ENCODE data around the gene PLPP2. TPM values are rescaled to one million over a fixed set of nuclear protein-coding genes. Genes with fewer than 3 reads are reported as not detected.

The PLPP2 gene
- total and polyA plus RNA-seq, 2 of the 4 experiments (the other 2 are of a cell fraction): 2.3 to 4.2 TPM

DNA sequence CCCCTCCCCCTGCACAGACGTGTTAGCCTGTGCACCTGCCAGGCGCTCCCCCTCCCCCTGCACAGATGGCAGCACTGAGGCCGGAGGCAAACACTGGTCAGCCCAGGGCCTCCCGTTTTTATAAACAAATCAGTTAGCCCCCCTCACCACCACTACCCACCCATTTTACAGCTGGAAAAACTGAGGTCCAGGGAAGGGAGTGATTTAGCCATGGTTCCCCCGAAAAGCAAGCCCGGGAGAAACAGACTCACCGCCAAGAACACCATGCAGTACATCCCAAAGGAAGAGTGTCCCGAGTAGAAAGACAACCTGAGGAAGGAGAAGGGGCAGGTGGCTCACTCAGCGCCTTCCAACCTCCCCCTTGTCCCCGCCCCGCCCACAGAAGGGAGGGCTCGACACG is 8.7 kb downstream of the PLPP2 start:
- Histone ChIP-seq H3K56ac (ENCODE audit: extremely low read depth, insufficient read depth, low read length) (no peak overlapping the region), H3K9ac (ENCODE audit: low read depth, low read length) (no peak overlapping the region), H3K4ac (ENCODE audit: low read depth, low read length) (no peak overlapping the region), H2AK5ac (ENCODE audit: low read depth, low read length) (no peak overlapping the region), H4K91ac (ENCODE audit: insufficient read depth, low read depth, low read length) (no peak overlapping the region), H3K9me3 (ENCODE audit: control insufficient read depth, insufficient read depth, low read length) (no peaks in the 10 kb centered on the region), H3K36me3 (ENCODE audit: control insufficient read depth, insufficient read depth, low read length) (no peaks in the 10 kb centered on the region), H2BK15ac (ENCODE audit: low read depth, low read length) (no peak overlapping the region), H3K4me3 (ENCODE audit: insufficient read depth, low read depth, low read length) (no peak overlapping the region), H2BK5ac (ENCODE audit: low read depth, low read length, poor library complexity, severe bottlenecking) (no peak overlapping the region), H4K8ac (ENCODE audit: low read depth in 2 of 2, low read length in 2 of 2) (no peak overlapping the region), H2BK20ac (ENCODE audit: low read depth, low read length) (no peak overlapping the region), H3K14ac (replicated peaks; ENCODE audit: low read depth, low read length) (no peak overlapping the region), H3K23ac (ENCODE audit: low read depth, low read length) (no peak overlapping the region), H3K27me3 (ENCODE audit: control insufficient read depth, insufficient read depth, low read length) (peaks cover 9% of the 10 kb centered on the region), H4K5ac (ENCODE audit: low read depth, low read length) (no peak overlapping the region), H3K4me2 (ENCODE audit: low read depth, low read length) (no peak overlapping the region), H2AFZ (replicated peaks; ENCODE audit: low read length, poor library complexity) (no peak overlapping the region), H3K27ac (ENCODE audit: insufficient read depth, low read length) (no peak overlapping the region), H4K20me1 (ENCODE audit: insufficient read depth, low read length) (no peaks in the 10 kb centered on the region), H3K9me1 (ENCODE audit: insufficient read depth, low read length) (no peaks in the 10 kb centered on the region), H2BK120ac (ENCODE audit: low read depth, low read length) (no peak overlapping the region), H3K18ac (ENCODE audit: low read depth, low read length) (no peak overlapping the region), H3K79me1 (ENCODE audit: low read depth in 1 of 2, low read length in 2 of 2) (no peaks in the 10 kb centered on the region), H2AK9ac (replicated peaks; ENCODE audit: low read depth, low read length, poor library complexity) (no peak overlapping the region), H3K4me1 (ENCODE audit: control insufficient read depth, insufficient read depth, low read length) (no peaks in the 10 kb centered on the region)
- TF ChIP-seq RFX5 (IDR thresholded peaks at IDR 0.05; ENCODE audit: low read depth, low read length) (no peak), MXI1 (IDR thresholded peaks at IDR 0.05; ENCODE audit: borderline replicate concordance, low read depth, low read length) (no peak), CEBPB (IDR thresholded peaks at IDR 0.05; ENCODE audit: low read depth, low read length) (no peak), FOS (IDR thresholded peaks at IDR 0.05; ENCODE audit: low read depth, low read length) (no peak), MAFK (IDR thresholded peaks at IDR 0.05; ENCODE audit: low read depth, low read length) (no peak), NFE2L2 (IDR thresholded peaks at IDR 0.05; ENCODE audit: low read depth, low read length) (no peak), POLR2A (IDR thresholded peaks at IDR 0.05; ENCODE audit: low read depth, low read length) (no peak), RCOR1 (IDR thresholded peaks at IDR 0.05; ENCODE audit: insufficient replicate concordance, low read length) (no peak), MAZ (IDR thresholded peaks at IDR 0.05; ENCODE audit: borderline replicate concordance, low read depth, low read length) (no peak), RAD21 (IDR thresholded peaks at IDR 0.05; ENCODE audit: low read length) (no peak), CHD1 (IDR thresholded peaks at IDR 0.05; ENCODE audit: low read depth, low read length) (no peak), BHLHE40 (IDR thresholded peaks at IDR 0.05; ENCODE audit: low read depth, low read length) (no peak), SMC3 (IDR thresholded peaks at IDR 0.05; ENCODE audit: low read depth, low read length) (no peak)
- TF ChIP-seq, protein P1, sequence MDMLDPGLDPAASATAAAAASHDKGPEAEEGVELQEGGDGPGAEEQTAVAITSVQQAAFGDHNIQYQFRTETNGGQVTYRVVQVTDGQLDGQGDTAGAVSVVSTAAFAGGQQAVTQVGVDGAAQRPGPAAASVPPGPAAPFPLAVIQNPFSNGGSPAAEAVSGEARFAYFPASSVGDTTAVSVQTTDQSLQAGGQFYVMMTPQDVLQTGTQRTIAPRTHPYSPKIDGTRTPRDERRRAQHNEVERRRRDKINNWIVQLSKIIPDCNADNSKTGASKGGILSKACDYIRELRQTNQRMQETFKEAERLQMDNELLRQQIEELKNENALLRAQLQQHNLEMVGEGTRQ (IDR thresholded peaks at IDR 0.05; ENCODE audit: low read depth, low read length): no peak
- TF ChIP-seq, protein P2, sequence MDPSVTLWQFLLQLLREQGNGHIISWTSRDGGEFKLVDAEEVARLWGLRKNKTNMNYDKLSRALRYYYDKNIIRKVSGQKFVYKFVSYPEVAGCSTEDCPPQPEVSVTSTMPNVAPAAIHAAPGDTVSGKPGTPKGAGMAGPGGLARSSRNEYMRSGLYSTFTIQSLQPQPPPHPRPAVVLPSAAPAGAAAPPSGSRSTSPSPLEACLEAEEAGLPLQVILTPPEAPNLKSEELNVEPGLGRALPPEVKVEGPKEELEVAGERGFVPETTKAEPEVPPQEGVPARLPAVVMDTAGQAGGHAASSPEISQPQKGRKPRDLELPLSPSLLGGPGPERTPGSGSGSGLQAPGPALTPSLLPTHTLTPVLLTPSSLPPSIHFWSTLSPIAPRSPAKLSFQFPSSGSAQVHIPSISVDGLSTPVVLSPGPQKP (IDR thresholded peaks at IDR 0.05; ENCODE audit: borderline replicate concordance, low read depth, low read length): no peak
- TF ChIP-seq, protein P3, sequence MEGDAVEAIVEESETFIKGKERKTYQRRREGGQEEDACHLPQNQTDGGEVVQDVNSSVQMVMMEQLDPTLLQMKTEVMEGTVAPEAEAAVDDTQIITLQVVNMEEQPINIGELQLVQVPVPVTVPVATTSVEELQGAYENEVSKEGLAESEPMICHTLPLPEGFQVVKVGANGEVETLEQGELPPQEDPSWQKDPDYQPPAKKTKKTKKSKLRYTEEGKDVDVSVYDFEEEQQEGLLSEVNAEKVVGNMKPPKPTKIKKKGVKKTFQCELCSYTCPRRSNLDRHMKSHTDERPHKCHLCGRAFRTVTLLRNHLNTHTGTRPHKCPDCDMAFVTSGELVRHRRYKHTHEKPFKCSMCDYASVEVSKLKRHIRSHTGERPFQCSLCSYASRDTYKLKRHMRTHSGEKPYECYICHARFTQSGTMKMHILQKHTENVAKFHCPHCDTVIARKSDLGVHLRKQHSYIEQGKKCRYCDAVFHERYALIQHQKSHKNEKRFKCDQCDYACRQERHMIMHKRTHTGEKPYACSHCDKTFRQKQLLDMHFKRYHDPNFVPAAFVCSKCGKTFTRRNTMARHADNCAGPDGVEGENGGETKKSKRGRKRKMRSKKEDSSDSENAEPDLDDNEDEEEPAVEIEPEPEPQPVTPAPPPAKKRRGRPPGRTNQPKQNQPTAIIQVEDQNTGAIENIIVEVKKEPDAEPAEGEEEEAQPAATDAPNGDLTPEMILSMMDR (conservative IDR thresholded peaks at IDR 0.05; ENCODE audit: low read depth, low read length): no peak
- intact Hi-C loops (cut with micrococcal nuclease): no loop called here
- POLR2A ChIA-PET (ENCODE audit: unreplicated experiment): no interaction called here
- CTCF ChIA-PET: no interaction called here
- ATAC-seq (ENCODE audit: low read depth) (no peak), DNase-seq (no peak)
- no CpG with 5 or more reads among the region's 13 CpGs for WGBS, 2 experiments (ENCODE audit: extremely low coverage in 2 of 2, insufficient read length in 1 of 2)
- dilution Hi-C loops (cut with HindIII; ENCODE audit: low sequenced_read_pairs, unreplicated experiment): no loop called here
- no TSS peak for BruUV-seq (replicated peaks)
- in situ Hi-C loops (cut with MboI; ENCODE audit: low sequenced_read_pairs): no loop called here

Measured in IMR-90 (cell line).